ENCODE data around the gene CNBD2.
A peak's percentile ranks its signal among the peaks of the same experiment; 100 is the strongest.

GRCh38 chr20:36066777-36067176, 98.4 kb downstream of the CNBD2 start:
- TF ChIP-seq MYNN (tag by site-specific recombination; IDR thresholded peaks at IDR 0.05; ENCODE audit: borderline replicate concordance) (no peak), ZNF248 (tag by site-specific recombination; IDR thresholded peaks at IDR 0.05) (no peak), ZNF624 (tag by site-specific recombination; IDR thresholded peaks at IDR 0.05) (no peak), ZSCAN5A (tag by site-specific recombination; IDR thresholded peaks at IDR 0.05) (no peak), ZNF274 (IDR thresholded peaks at IDR 0.05; ENCODE audit: low read length) (no peak), ZNF274 (tag by site-specific recombination; IDR thresholded peaks at IDR 0.05; ENCODE audit: borderline replicate concordance) (no peak), ZIC2 (tag by site-specific recombination; IDR thresholded peaks at IDR 0.05) (peak; percentile 45), BCL11A (tag by site-specific recombination; IDR thresholded peaks at IDR 0.05; ENCODE audit: low read depth) (no peak), ZNF501 (tag by site-specific recombination; IDR thresholded peaks at IDR 0.05) (no peak)
- TF ChIP-seq, protein P1, sequence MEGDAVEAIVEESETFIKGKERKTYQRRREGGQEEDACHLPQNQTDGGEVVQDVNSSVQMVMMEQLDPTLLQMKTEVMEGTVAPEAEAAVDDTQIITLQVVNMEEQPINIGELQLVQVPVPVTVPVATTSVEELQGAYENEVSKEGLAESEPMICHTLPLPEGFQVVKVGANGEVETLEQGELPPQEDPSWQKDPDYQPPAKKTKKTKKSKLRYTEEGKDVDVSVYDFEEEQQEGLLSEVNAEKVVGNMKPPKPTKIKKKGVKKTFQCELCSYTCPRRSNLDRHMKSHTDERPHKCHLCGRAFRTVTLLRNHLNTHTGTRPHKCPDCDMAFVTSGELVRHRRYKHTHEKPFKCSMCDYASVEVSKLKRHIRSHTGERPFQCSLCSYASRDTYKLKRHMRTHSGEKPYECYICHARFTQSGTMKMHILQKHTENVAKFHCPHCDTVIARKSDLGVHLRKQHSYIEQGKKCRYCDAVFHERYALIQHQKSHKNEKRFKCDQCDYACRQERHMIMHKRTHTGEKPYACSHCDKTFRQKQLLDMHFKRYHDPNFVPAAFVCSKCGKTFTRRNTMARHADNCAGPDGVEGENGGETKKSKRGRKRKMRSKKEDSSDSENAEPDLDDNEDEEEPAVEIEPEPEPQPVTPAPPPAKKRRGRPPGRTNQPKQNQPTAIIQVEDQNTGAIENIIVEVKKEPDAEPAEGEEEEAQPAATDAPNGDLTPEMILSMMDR (tag by site-specific recombination; IDR thresholded peaks at IDR 0.05): no peak
